ENCODE data around the gene C4orf50.
A peak's percentile ranks its signal among the peaks of the same experiment; 100 is the strongest.

The C4orf50 gene

GRCh38 chr4:5988086-5988845 is 30.0 kb downstream of the C4orf50 start:
- in situ Hi-C loops (cut with HindIII; ENCODE audit: low sequenced_read_pairs) = no loop called here
- H3K4me3 ChIP-seq (ENCODE audit: low read depth, low read length) = no peak overlapping the region
- no peak for TF ChIP-seq CTCF (IDR thresholded peaks at IDR 0.05; ENCODE audit: low read depth, low read length, missing control alignments)
- no peak for DNase-seq (ENCODE audit: low read depth)

DNA sequence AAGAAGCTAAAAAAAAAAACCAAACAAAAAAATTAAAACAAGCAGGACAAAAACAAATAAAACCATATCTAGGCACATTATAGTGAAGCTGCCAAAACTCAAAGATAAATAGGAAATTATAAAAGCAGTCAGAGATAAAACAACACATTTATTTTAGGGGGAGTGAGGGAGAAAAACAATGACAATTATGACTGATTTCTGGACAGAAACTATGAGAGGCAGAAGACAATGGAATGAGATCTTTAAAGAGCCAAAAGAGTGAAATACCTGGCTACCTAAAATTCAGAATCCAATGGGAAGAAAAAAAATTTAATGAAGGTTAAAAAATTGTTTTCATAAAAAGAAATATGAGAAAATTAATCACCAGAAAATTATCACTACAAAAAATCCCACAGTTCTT is 33.4 kb downstream of the C4orf50 start:
- in situ Hi-C loops (cut with HindIII; ENCODE audit: low sequenced_read_pairs) = no loop called here
- no peak overlapping the region for H3K4me3 ChIP-seq (ENCODE audit: low read depth, low read length)
- DNase-seq (ENCODE audit: low read depth) = no peak
- no peak for TF ChIP-seq CTCF (IDR thresholded peaks at IDR 0.05; ENCODE audit: low read depth, low read length, missing control alignments)

- no peak overlapping the region for H3K4me3 ChIP-seq (ENCODE audit: low read depth, low read length)
- no peak for TF ChIP-seq CTCF (IDR thresholded peaks at IDR 0.05; ENCODE audit: low read depth, low read length, missing control alignments)
- no peak for DNase-seq (ENCODE audit: low read depth)
- in situ Hi-C loops (cut with HindIII; ENCODE audit: low sequenced_read_pairs) = no loop called here
Observed at GRCh38 chr4:5982156-5982973, 35.9 kb downstream of the C4orf50 start.

DNA sequence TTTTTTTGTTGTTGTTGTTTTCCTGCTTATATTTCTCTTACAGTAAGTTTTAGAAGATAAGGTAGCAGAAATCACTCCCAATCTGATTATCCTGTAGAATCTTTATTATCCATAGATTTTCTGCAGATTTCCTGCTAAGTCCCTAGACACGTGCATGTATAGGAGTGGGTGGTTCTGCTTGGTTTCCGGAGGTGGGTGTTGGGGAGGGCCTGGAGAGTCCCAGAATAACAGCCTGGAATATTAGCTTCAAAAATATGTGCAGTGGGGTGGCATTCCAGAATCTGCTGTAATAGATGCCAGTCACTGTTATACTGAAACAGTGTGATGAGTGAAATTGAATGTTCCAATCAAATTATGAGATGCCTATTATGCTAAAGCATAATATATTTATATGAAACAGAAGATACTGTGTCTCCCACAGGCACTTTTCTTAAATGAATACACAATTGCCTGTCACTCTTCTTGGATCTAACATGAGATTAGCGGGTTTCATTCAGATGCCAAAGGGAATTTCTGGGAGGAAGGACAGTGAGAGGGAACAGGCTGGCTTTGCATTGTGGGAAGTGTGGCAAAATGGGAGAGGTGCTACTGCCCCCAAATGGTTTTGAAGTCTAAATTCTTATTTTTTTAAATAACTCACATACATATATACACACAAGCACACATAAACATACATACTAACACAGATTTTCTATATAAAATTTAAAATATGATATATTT is 37.6 kb downstream of the C4orf50 start:
- in situ Hi-C loops (cut with HindIII; ENCODE audit: low sequenced_read_pairs) = no loop called here

DNA sequence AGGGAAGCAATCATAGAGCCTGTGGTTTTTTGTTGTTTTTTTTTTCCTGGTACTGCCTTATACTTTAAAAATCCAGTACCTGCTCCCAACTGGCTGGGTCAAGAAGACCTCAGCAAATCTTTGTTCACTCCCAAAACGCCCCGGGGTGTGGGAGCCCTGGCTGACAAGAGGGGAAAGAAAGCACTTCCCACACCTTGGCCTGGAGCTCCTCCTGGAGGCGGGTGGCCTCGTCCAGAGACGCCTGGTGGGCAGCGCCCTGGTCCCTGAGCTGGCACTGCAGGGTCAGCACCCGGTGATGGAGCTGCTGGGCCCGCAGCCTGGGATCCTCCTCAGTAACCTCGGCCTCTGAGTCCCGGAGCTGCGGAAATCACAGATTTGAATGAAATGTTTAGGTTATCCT is 38.2 kb downstream of the C4orf50 start:
- DNase-seq (ENCODE audit: low read depth) = no peak
- H3K4me3 ChIP-seq (ENCODE audit: low read depth, low read length) = no peak overlapping the region
- in situ Hi-C loops (cut with HindIII; ENCODE audit: low sequenced_read_pairs) = no loop called here
- peak; percentile 28 for TF ChIP-seq CTCF (IDR thresholded peaks at IDR 0.05; ENCODE audit: low read depth, low read length, missing control alignments)

More for the DNA sequence above, 37.6 kb downstream of the C4orf50 start:
- no peak for TF ChIP-seq CTCF (IDR thresholded peaks at IDR 0.05; ENCODE audit: low read depth, low read length, missing control alignments)
- no peak overlapping the region for H3K4me3 ChIP-seq (ENCODE audit: low read depth, low read length)
- DNase-seq (ENCODE audit: low read depth) = no peak

GRCh38 chr4:5976921-5977320 is 41.3 kb downstream of the C4orf50 start:
- no peak for TF ChIP-seq CTCF (IDR thresholded peaks at IDR 0.05; ENCODE audit: low read depth, low read length, missing control alignments)
- no peak for DNase-seq (ENCODE audit: low read depth)
- in situ Hi-C loops (cut with HindIII; ENCODE audit: low sequenced_read_pairs) = no loop called here
- no peak overlapping the region for H3K4me3 ChIP-seq (ENCODE audit: low read depth, low read length)

Data from astrocyte of the cerebellum (primary cell).